Activated T-cell treated with anti-CD3 and anti-CD28 coated beads for 24 hours (primary cell): ENCODE data around the gene SH3PXD2B.
"Not testable (repeated sequence)": the region's sequence is repeated elsewhere in the genome, so short reads cannot be mapped to it uniquely, and the experiment has no call there.

Source experiments
- DNase-seq: peaks from one replicate; pipeline ENCODE4 v3.0.0-alpha.2; 2020; ENCODE audit warnings: low read depth

SH3PXD2B gene

GRCh38 chr5:172399826-172400225 lies 54.5 kb downstream of the SH3PXD2B start:
- no peak for DNase-seq

GRCh38 chr5:172399336-172399735 lies 55.0 kb downstream of the SH3PXD2B start:
- no peak for DNase-seq

- DNase-seq, result not testable (repeated sequence)
Measured at GRCh38 chr5:172398645-172399044, 55.7 kb downstream of the SH3PXD2B start.

GRCh38 chr5:172396994-172397393 lies 57.3 kb downstream of the SH3PXD2B start:
- DNase-seq, result not testable (repeated sequence)

- no peak for DNase-seq
Measured at GRCh38 chr5:172396220-172396619, 58.1 kb downstream of the SH3PXD2B start.

- no peak for DNase-seq
Measured at GRCh38 chr5:172395483-172395882, 58.8 kb downstream of the SH3PXD2B start.

- DNase-seq, result no peak
Measured at GRCh38 chr5:172389578-172390112, 64.7 kb downstream of the SH3PXD2B start.

- no peak for DNase-seq
Measured at GRCh38 chr5:172388246-172388733, 66.0 kb downstream of the SH3PXD2B start.

GRCh38 chr5:172385707-172386106 lies 68.6 kb downstream of the SH3PXD2B start:
- no peak for DNase-seq

GRCh38 chr5:172385010-172385563 lies 69.2 kb downstream of the SH3PXD2B start:
- no peak for DNase-seq

GRCh38 chr5:172383191-172383802 lies 71.0 kb downstream of the SH3PXD2B start:
- DNase-seq, result no peak

GRCh38 chr5:172380987-172381643 lies 73.2 kb downstream of the SH3PXD2B start:
- DNase-seq, result no peak

- no peak for DNase-seq
Measured at GRCh38 chr5:172380301-172380986, 73.9 kb downstream of the SH3PXD2B start.

- DNase-seq, result no peak
Measured at GRCh38 chr5:172379481-172379880, 74.8 kb downstream of the SH3PXD2B start.

GRCh38 chr5:172377856-172378255 lies 76.5 kb downstream of the SH3PXD2B start:
- no peak for DNase-seq

GRCh38 chr5:172377438-172377837 lies 76.9 kb downstream of the SH3PXD2B start:
- DNase-seq, result no peak

- DNase-seq, result no peak
Measured at GRCh38 chr5:172374783-172375182, 79.5 kb downstream of the SH3PXD2B start.

- no peak for DNase-seq
Measured at GRCh38 chr5:172373680-172374079, 80.6 kb downstream of the SH3PXD2B start.

- DNase-seq, result no peak
Measured at GRCh38 chr5:172371684-172372083, 82.6 kb downstream of the SH3PXD2B start.

- no peak for DNase-seq
Measured at GRCh38 chr5:172370648-172371545, 83.4 kb downstream of the SH3PXD2B start.

- DNase-seq, result no peak
Measured at GRCh38 chr5:172370237-172370640, 84.1 kb downstream of the SH3PXD2B start.
